CD4-positive, alpha-beta memory T cell (primary cell): ENCODE data around the gene PAK4. TPM values are rescaled to one million over a fixed set of nuclear protein-coding genes. Genes with fewer than 3 reads are reported as not detected.
A peak's percentile ranks its signal among the peaks of the same experiment; 100 is the strongest.

ENCODE experiments used
- CTCF ChIA-PET: fragments of 350-600 bp; sonication (Branson Sonifier 250); formaldehyde crosslinking; loops from one replicate; lab custom pipeline; 2021; ENCODE audit warnings: inconsistent platforms; ENCODE audit not compliant: partially characterized antibody; lab: Charles Lee
- POLR2A ChIA-PET: fragments of 350-600 bp; sonication (Branson Sonifier 250); formaldehyde crosslinking; loops from one replicate; lab custom pipeline; 2021; ENCODE audit not compliant: partially characterized antibody; lab: Charles Lee
- DNase-seq, 5 donors: peaks; one replicate each; pipeline versions ENCODE4 v3.0.0 to v3.0.0-alpha.2; 2020 to 2022; ENCODE audit warnings: mixed read lengths in 1 of 5
- H3K27ac ChIP-seq: one replicate; pipeline ENCODE4 v1.7.0; 2013; ENCODE audit warnings: low read depth, low read length
- H3K27me3 ChIP-seq: 2 replicates; pipeline ENCODE4 v1.7.0; 2013; ENCODE audit warnings: mild to moderate bottlenecking, low read length, moderate library complexity; ENCODE audit not compliant: insufficient read depth
- H3K36me3 ChIP-seq: 2 replicates; pipeline ENCODE4 v1.7.0; 2013; ENCODE audit warnings: mild to moderate bottlenecking, low read length, moderate library complexity; ENCODE audit not compliant: insufficient read depth
- H3K4me1 ChIP-seq: 2 replicates; pipeline ENCODE4 v1.7.0; 2013; ENCODE audit warnings: mild to moderate bottlenecking, low read length, moderate library complexity; ENCODE audit not compliant: insufficient read depth
- H3K4me3 ChIP-seq, 2 donors: one replicate each; pipeline ENCODE4 v1.7.0; 2013; ENCODE audit warnings: low read length in 2 of 2, mild to moderate bottlenecking in 1 of 2
- H3K9me3 ChIP-seq, 2 donors: one replicate each; pipeline ENCODE4 v1.7.0; 2013; ENCODE audit warnings: low read length in 2 of 2, control low read depth in 1 of 2; ENCODE audit not compliant: control insufficient read depth in 1 of 2
- H3K27ac Mint-ChIP-seq, 7 donors: one replicate each; pipeline ENCODE4 v1.8.0; 2020 to 2021; ENCODE audit warnings: mixed read lengths in 7 of 7, mild to moderate bottlenecking in 6 of 7, inconsistent platforms in 3 of 7, moderate library complexity in 3 of 7
- H3K27me3 Mint-ChIP-seq, 2 donors: one replicate each; pipeline ENCODE4 v1.8.0; 2020 to 2021; ENCODE audit warnings: mixed read lengths in 2 of 2
- H3K36me3 Mint-ChIP-seq, 2 donors: one replicate each; pipeline ENCODE4 v1.8.0; 2020 to 2021; ENCODE audit warnings: mixed read lengths in 2 of 2, inconsistent platforms in 1 of 2, mild to moderate bottlenecking in 1 of 2
- H3K4me1 Mint-ChIP-seq, 4 donors: one replicate each; pipeline ENCODE4 v1.8.0; 2020 to 2021; ENCODE audit warnings: mixed read lengths in 4 of 4, mild to moderate bottlenecking in 1 of 4
- H3K4me3 Mint-ChIP-seq, 8 donors: one replicate each; pipeline ENCODE4 v1.8.0; 2020 to 2021; ENCODE audit warnings: mixed read lengths in 8 of 8, mild to moderate bottlenecking in 7 of 8, moderate library complexity in 6 of 8, inconsistent platforms in 3 of 8
- H3K9me3 Mint-ChIP-seq, 8 donors: one replicate each; pipeline ENCODE4 v1.8.0; 2020 to 2021; ENCODE audit warnings: mixed read lengths in 8 of 8, mild to moderate bottlenecking in 5 of 8, inconsistent platforms in 3 of 8, moderate library complexity in 1 of 8
- intact Hi-C: fragments of 100-400 bp; cut with micrococcal nuclease; formaldehyde crosslinking; loops from one replicate; pipeline ENCODE4 v1.15.1; 2023
- polyA plus RNA-seq, 2 donors: library from polyadenylated mRNA; unstranded; fragments of 300-500 nt; fragmentation: Illumina TruSeq; gene quantifications; one replicate each; pipeline ENCODE4 v1.2.3, GENCODE V29; 2021
- total RNA-seq, 2 experiments: library from RNA; stranded (reverse); gene quantifications; one replicate each; pipeline ENCODE4 v1.2.3, GENCODE V29; 2021

PAK4 gene
- total and polyA plus RNA-seq, 4 experiments from 2014 or later: 1.3 to 15.7 (median 8.0) TPM

GRCh38 chr19:39122934-39123731 lies 2.5 kb upstream of the PAK4 start:
- H3K4me1 Mint-ChIP-seq: peaks cover 18 to 48% (median 33%) of the 10 kb centered on the region in 4 donors
- H3K27ac ChIP-seq: no peak overlapping the region
- no peaks in the 10 kb centered on the region for H3K9me3 Mint-ChIP-seq
- no peaks in the 10 kb centered on the region for H3K36me3 ChIP-seq
- H3K9me3 ChIP-seq: no peaks in the 10 kb centered on the region
- H3K4me1 ChIP-seq: peaks cover 26% of the 10 kb centered on the region
- ChIA-PET CTCF (interaction anchor here (0.7 to 8.0 kb wide), 12 partner anchors 9 to 640 kb away, joined by 3 to 57 read pairs (median 4); partner anchors contain the start of gene EID2), POLR2A (interaction anchor here (0.7 to 1.6 kb wide), 3 partner anchors 50 to 288 kb away, joined by 3 to 8 read pairs (median 5); no protein-coding TSS in a partner anchor)
- intact Hi-C loops: loop anchor here (1.0 to 5.0 kb wide), 4 partner anchors 64 to 409 kb away; partner anchors contain the start of genes EID2B and PLEKHG2
- no peak overlapping the region for H3K4me3 ChIP-seq
- DNase-seq: no peak
- H3K27ac Mint-ChIP-seq: peak overlapping the region in 1 of 7 donors; percentile 74
- H3K36me3 Mint-ChIP-seq: peaks cover 0 to 2% of the 10 kb centered on the region in 2 donors
- no peaks in the 10 kb centered on the region for H3K27me3 ChIP-seq
- H3K4me3 Mint-ChIP-seq: peak overlapping the region in 1 of 8 donors; percentile 8
- peaks cover 3 to 5% of the 10 kb centered on the region in 2 donors for H3K27me3 Mint-ChIP-seq

- peaks cover 26% of the 10 kb centered on the region for H3K4me1 ChIP-seq
- H3K9me3 ChIP-seq: no peaks in the 10 kb centered on the region
- intact Hi-C loops: loop anchor here (5.0 kb wide), 1 partner anchor 408 kb away; the partner anchor contains the start of gene EID2B
- CTCF ChIA-PET: interaction anchor here (8.0 kb wide), 1 partner anchor 204 kb away, joined by 57 read pairs; no protein-coding TSS in a partner anchor
- POLR2A ChIA-PET: no interaction called here
- no peak overlapping the region for H3K4me3 ChIP-seq
- peaks cover 18 to 59% (median 39%) of the 10 kb centered on the region in 4 donors for H3K4me1 Mint-ChIP-seq
- H3K27ac Mint-ChIP-seq: peak overlapping the region in 6 of 7 donors; percentile 69 to 95 (median 82)
- peaks cover 3 to 5% of the 10 kb centered on the region in 2 donors for H3K27me3 Mint-ChIP-seq
- H3K36me3 ChIP-seq: no peaks in the 10 kb centered on the region
- H3K36me3 Mint-ChIP-seq: peaks cover 0 to 2% of the 10 kb centered on the region in 2 donors
- no peak overlapping the region for H3K27ac ChIP-seq
- DNase-seq: no peak
- no peaks in the 10 kb centered on the region for H3K27me3 ChIP-seq
- H3K4me3 Mint-ChIP-seq: peak overlapping the region; percentile 46 to 85 (median 74)
- H3K9me3 Mint-ChIP-seq: no peaks in the 10 kb centered on the region
Observed at GRCh38 chr19:39124136-39124764, 1.3 kb upstream of the PAK4 start.

- Histone ChIP-seq H3K9me3 (no peaks in the 10 kb centered on the region), H3K4me1 (peaks cover 26% of the 10 kb centered on the region), H3K27me3 (no peaks in the 10 kb centered on the region), H3K36me3 (no peaks in the 10 kb centered on the region), H3K4me3 (peak overlapping the region; percentile 73 to 82), H3K27ac (peak overlapping the region; percentile 76)
- Mint-ChIP-seq H3K4me1 (peaks cover 21 to 60% (median 40%) of the 10 kb centered on the region in 4 donors), H3K36me3 (peaks cover 0 to 2% of the 10 kb centered on the region in 2 donors), H3K27ac (peak overlapping the region; percentile 95 to 100 (median 99)), H3K4me3 (peak overlapping the region; percentile 95 to 99 (median 98)), H3K27me3 (peaks cover 3 to 4% of the 10 kb centered on the region in 2 donors), H3K9me3 (no peaks in the 10 kb centered on the region)
- no peak for DNase-seq
- POLR2A ChIA-PET: interaction anchor here (1.0 kb wide), 1 partner anchor 266 kb away, joined by 3 read pairs; the partner anchor contains the start of genes MED29 and PAF1
- intact Hi-C loops: loop anchor here (1.0 to 5.0 kb wide), 2 partner anchors 217 to 267 kb away; partner anchors contain the start of genes MED29, PAF1 and SAMD4B
- CTCF ChIA-PET: interaction anchor here (1.4 to 8.0 kb wide), 2 partner anchors 14 to 203 kb away, joined by 4 to 57 read pairs; no protein-coding TSS in a partner anchor
Observed at GRCh38 chr19:39125199-39125553, 410 bp upstream of the PAK4 start.

GRCh38 chr19:39126312-39127187 lies 964 bp downstream of the PAK4 start:
- CTCF ChIA-PET: interaction anchor here (0.6 to 8.0 kb wide), 4 partner anchors 9 to 202 kb away, joined by 3 to 57 read pairs (median 4); no protein-coding TSS in a partner anchor
- Mint-ChIP-seq H3K27me3 (peaks cover 0 to 3% of the 10 kb centered on the region in 2 donors), H3K4me3 (peak overlapping the region; percentile 95 to 99 (median 98)), H3K27ac (peak overlapping the region; percentile 95 to 100 (median 99)), H3K9me3 (no peaks in the 10 kb centered on the region), H3K4me1 (peaks cover 26 to 73% (median 44%) of the 10 kb centered on the region in 4 donors), H3K36me3 (peaks cover 0 to 2% of the 10 kb centered on the region in 2 donors)
- Histone ChIP-seq H3K4me1 (peaks cover 26% of the 10 kb centered on the region), H3K36me3 (no peaks in the 10 kb centered on the region), H3K27ac (peak overlapping the region; percentile 76), H3K4me3 (peak overlapping the region; percentile 73 to 82), H3K27me3 (no peaks in the 10 kb centered on the region), H3K9me3 (no peaks in the 10 kb centered on the region)
- intact Hi-C loops: loop anchor here (5.0 kb wide), 1 partner anchor 266 kb away; the partner anchor contains the start of genes MED29 and PAF1
- POLR2A ChIA-PET: interaction anchor here (0.7 to 2.2 kb wide), 7 partner anchors 121 to 319 kb away, joined by 3 to 6 read pairs (median 3); partner anchors contain the start of genes GMFG, MED29, PAF1 and RPS16
- DNase-seq: peak in 1 of 5 donors; percentile 13

- H3K36me3 Mint-ChIP-seq: peaks cover 0 to 2% of the 10 kb centered on the region in 2 donors
- no peak for DNase-seq
- no peaks in the 10 kb centered on the region for H3K9me3 ChIP-seq
- H3K27me3 ChIP-seq: no peaks in the 10 kb centered on the region
- ChIA-PET CTCF (no interaction called here), POLR2A (interaction anchor here (0.7 to 2.2 kb wide), 2 partner anchors 208 kb away, joined by 4 to 6 read pairs; partner anchors contain the start of gene GMFG)
- H3K27me3 Mint-ChIP-seq: no peaks in the 10 kb centered on the region
- no peak overlapping the region for H3K27ac ChIP-seq
- H3K4me3 ChIP-seq: no peak overlapping the region
- H3K36me3 ChIP-seq: no peaks in the 10 kb centered on the region
- no peaks in the 10 kb centered on the region for H3K9me3 Mint-ChIP-seq
- peak overlapping the region in 3 of 8 donors; percentile 32 to 33 (median 32) for H3K4me3 Mint-ChIP-seq
- H3K4me1 Mint-ChIP-seq: peaks cover 31 to 71% (median 48%) of the 10 kb centered on the region in 4 donors
- peak overlapping the region; percentile 7 to 100 (median 95) for H3K27ac Mint-ChIP-seq
- peaks cover 21% of the 10 kb centered on the region for H3K4me1 ChIP-seq
- intact Hi-C loops: loop anchor here (5.0 kb wide), 1 partner anchor 264 kb away; the partner anchor contains the start of genes MED29 and PAF1
Observed at GRCh38 chr19:39127812-39128515, 2.4 kb downstream of the PAK4 start.
